T-helper 2 cell (primary cell): ENCODE measurements around the gene SIAH1.
A peak's percentile ranks its signal among the peaks of the same experiment; 100 is the strongest.
"Not testable (repeated sequence)": the region's sequence is repeated elsewhere in the genome, so short reads cannot be mapped to it uniquely, and the experiment has no call there.

Experiments used
- DNase-seq, 5 experiments: peaks; one replicate each; pipeline versions ENCODE4 v3.0.0 to v3.0.0-alpha.2; 2012 to 2022

Gene SIAH1

GRCh38 chr16:48392407-48392806 lies 7.2 kb upstream of the SIAH1 start:
- no peak for DNase-seq

- DNase-seq, result no peak
Observed at GRCh38 chr16:48386559-48387312, 1.5 kb upstream of the SIAH1 start.

GRCh38 chr16:48384520-48385252 lies 527 bp downstream of the SIAH1 start:
- peak in 4 of 5 experiments; percentile 12 to 34 (median 16) for DNase-seq

DNA sequence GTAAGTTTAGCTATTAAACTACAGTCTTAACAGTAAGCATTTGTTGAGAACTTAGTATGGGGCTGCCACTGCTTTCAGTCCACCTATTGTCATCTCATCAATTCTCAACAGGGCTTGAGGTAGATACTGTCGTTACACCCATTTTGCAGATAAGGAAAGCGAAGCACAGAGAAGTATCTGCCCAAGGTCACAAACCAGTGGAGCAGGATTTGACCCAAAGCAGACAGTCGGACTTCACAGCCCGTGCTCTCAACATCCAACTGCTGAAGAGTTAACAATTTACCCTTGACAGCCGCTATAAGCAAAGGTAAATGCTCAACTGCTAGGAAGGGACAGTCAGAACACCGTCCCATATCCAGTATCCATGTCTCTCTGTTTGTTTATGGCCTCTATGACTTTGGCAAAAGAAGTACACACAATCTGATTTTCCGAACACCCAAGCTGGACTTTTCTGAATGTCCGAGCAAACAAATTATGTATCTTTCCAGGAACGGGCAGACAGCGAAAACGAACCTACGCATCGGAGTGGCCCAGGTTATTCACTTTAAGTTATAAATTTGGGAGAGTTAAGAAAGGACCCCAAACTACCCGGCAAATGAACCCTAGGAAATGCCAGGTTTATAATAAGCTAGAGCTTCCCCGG lies 1.2 kb downstream of the SIAH1 start:
- DNase-seq, result peak in 1 of 5 experiments; percentile 58

DNA sequence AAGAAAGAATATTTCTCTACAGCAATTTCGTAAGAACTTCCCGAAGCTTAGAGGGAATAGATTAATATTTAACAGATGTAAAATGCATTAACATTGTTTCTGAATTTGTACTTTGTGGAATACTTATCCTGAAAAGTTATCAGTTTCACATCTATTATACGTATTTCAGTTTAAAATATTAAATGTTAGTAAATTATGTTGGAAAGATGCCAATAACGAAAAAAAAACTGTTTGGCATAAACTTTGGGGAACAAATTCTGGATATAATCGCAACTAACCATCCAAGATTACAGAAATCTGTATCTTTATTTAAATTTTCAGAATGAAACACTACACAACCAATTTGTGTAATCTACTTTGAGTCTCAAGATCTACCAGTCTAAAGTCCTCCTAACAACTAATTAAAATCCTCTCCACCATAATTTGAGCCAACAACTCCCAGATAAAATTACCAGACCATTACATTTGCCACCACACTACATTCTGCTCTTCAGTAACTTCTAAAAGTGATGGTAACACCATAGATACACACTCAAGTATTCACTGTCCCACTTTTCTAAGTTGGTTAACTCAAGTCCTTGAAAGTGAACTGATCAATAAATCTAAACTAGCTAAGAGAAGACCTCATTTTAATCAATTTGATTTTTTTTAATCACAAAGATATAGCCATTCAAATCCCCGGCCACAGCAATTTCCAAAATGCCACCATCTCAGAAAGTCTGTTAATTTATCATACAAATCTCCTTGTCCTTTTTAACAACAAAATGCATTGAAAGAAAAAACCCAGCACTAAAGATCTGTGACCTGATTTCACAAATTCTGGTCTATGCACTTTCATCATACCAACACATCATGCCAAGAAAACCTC lies 2.0 kb downstream of the SIAH1 start:
- no peak for DNase-seq

DNA sequence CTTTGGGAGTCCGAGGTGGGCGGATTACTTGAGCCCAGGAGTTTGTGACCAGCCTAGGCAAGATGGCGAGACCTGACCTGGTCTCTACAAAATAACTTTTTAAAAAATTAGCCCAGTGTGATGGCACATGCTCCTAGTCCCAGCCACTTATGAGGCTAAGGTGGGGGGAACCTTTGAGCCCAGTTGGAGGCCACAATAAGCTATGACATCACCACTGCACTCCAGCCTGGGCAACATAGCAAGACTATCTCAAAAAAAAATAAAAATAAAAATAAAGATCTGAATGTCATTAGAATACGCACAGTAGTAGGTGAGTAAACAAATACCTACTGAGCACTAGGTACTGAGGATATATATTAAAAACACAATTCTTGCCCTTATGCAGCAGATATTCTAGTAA lies 3.1 kb downstream of the SIAH1 start:
- no peak for DNase-seq

DNA sequence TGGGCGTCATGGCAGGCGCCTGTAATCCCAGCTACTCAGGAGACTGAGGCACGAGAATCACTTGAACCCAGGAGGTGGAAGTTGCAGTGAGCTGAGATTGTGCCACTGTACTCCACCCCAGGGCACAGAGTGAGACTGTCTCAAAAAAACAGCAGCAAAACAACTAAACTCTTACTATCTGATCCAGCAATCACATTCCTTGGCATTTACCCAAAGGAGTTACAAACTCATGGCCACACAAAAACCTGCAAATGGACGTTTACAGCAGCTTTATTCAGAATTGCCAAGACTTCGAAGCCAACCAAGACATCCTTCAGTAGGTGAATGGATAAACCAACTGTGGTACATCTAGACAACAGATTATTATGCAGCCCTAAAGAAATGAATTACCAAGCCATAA lies 4.0 kb downstream of the SIAH1 start:
- DNase-seq, result no peak

- DNase-seq, result no peak
Observed at GRCh38 chr16:48378836-48379235, 6.4 kb downstream of the SIAH1 start.

DNA sequence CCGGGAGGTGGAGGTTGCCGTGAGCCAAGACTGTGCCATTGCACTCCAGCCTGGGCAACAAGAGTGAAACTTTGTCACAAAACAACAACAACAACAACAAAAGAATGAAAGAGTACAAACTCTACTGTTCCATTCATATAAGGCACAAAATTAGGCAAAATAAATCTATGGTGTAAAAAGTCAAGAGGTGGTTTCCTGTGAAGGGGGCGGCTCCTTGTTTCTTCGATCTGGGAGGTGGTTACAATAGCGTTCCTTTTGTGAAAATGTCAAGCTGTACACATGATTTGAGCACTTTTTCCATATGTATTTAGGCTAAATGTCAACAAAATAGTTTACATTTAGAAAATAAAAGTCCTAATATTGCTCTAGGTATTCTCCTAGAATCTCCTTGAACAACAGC lies 6.9 kb downstream of the SIAH1 start:
- DNase-seq, result no peak

- peak in 1 of 5 experiments; percentile 20 for DNase-seq
Observed at GRCh38 chr16:48377301-48377700, 7.9 kb downstream of the SIAH1 start.

GRCh38 chr16:48374255-48374654 lies 11.0 kb downstream of the SIAH1 start:
- DNase-seq, result no peak

DNA sequence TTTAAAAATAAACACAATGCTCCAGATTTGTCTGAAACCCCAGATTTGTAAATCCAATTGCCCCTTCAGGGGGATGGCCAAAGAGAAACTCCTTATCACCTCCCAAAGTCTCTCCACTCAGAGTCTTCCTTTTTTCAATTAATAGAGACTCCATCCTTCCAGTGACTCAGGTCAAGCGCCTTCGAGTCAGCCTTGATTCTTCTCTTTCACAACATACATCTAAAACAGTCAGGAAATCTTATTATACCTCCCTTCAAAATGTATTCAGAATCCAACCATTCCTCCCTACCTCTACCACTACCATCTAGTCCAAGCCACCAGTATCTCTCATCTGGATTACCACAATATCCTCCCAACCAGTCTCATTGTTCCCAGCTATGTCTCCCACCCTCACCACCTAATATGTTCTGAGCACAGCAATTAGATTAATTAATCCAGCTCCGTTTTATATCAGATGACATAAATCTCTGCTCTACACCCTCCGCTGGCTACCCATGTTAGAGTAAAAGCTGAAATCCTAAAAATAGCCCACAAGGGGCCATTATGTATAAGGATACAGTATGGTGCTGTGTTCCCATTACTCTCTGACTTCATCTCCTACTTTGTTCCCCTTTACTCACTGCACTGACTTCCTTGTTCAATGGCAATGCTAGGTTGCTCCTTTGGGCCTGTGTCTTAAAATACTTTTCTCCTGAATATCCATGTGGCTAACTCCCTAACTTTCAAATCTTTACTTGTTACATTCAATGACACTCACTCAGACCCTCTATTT lies 11.8 kb downstream of the SIAH1 start:
- DNase-seq, result no peak

DNA sequence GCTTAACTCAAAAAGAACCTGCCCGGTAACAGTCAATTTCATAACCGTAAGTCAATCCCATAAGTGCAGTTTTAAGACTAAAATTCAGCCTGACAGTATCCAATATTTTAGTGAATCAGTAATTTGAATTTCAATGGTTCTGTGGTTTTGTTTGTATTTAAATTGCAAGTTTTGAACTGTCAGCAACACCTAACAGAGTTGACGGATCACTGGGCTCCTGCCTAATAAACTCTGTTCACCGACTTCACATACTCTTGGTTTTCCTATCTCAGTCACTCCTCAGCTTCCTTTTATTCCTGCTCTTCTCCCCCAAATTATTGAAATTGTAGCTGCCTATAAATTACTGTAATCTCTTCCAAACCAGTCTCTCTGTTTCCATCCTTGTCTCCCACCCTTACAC lies 12.5 kb downstream of the SIAH1 start:
- DNase-seq, result no peak

DNA sequence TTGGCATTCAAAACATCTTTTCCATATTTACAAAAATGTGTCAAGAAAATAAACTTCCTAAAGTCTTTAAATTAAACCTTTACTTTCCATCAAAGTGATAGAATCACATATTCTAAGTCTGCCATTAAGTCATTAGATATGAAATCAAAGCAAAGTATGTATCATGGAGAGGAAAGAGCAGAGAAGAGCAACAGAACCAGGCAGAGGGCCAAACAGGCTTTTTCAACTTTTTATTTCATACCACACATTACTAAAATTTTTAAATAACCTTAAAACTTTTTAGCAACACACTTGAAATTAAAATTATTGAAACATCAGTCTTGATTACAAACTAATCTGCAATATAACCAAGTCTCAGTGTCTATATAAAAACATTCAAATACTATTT lies 13.8 kb downstream of the SIAH1 start:
- no peak for DNase-seq

DNA sequence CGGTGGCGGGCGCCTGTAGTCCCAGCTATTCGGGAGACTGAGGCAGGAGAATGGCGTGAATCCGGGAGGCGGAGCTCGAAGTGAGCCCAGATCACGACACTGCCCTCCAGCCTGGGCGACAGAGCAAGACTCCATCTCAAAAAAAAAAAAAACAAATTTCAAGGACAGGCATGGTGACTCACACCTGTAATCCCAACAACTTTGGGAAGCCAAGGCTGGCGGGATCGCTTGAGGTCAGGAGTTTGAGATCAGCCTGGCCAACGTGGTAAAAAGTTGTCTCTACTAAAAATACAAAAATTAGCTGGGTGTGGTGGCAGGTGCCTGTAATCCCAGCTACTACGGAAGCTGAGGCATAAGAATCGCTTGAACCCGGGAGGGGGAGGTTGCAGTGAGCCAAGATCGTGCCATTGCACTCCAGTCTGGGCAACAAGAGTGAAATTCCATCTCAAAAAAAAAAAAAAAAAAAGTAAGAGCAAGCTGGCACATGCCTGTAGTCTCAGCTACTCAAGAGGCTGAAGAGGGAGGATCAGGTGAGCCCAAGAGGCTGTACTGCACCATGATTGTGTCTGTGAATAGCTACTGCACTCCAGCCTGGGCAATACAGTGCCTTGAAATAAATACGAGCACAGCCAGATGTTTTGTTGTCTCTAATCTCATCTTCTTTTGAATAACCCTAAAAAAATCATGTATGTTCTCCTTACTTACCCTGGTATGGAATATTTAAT lies 14.4 kb downstream of the SIAH1 start:
- DNase-seq, result not testable (repeated sequence)

DNA sequence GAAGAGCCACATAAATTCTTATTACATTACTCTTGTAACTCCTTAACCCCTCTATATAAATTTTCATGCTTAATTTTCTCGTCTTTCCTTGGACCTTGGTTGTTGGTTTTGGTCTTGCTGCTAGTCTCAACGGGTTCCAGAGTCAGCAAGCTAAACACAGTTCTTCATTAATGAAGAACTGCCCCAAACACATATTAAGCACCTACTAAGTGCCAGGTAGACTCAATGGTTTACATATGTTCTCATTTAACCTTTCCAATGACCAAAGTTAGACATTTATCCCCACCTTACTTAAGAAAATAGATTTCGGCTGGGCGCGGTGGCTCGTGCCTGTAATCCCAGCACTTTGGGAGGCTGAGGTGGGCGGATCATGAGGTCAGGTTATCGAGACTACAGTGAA lies 15.0 kb downstream of the SIAH1 start:
- no peak for DNase-seq

DNA sequence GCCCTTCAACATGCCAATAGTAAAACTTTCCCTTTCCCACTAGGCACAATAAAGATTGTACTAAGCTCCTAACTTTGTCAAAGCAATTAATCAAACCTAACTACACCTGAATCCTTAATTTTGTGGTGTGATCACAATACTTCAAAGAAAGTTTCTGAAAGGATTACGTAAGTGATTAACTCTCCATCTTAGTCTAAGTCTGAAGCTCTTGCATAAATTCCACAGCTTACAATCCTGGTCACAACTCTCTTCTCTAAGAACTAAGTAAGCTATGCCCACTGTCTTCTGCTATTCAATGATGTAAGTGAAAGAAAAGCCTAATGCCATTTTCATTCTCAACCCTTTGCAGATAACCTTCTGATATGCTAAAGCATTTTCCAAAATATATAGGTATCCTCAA lies 15.4 kb downstream of the SIAH1 start:
- DNase-seq, result no peak

DNA sequence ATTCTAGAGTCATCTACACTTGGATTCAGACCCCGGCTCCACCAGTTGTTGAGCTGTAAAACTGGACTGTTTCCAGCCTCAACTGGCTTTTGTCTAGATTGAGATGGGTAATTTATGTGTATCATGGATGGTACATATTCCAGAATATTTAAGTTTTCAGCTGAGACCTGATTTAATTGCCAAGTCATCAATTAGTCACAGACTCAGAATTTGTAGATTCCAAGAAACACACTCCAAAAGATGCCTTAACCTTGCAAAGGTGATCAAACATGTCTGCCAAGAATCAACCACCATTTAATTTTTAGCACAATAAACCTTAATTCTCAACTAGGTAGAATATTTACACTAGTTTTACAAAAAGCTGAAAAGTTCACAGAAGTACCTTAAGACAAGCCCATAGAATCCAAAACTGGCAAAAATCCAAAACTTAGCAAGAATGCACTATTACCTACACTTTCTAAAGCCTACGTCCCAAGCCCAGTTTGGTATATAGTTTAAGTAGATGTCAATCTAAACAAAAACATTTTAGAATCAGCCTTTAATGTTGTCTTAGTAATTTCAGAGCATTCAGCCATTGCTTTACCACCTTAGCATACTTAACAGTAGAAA lies 17.7 kb downstream of the SIAH1 start:
- DNase-seq, result no peak

- peak in 3 of 5 experiments; percentile 25 to 85 (median 30) for DNase-seq
Observed at GRCh38 chr16:48366165-48367093, 18.8 kb downstream of the SIAH1 start.
